Measurements from ENCODE around the gene TSPAN5.

GRCh38 chr4:98512918-98513317, 145.5 kb downstream of the TSPAN5 start:
- TF ChIP-seq CTCF (tag by site-specific recombination; IDR thresholded peaks at IDR 0.05) (no peak), REST (tag by site-specific recombination; IDR thresholded peaks at IDR 0.05) (no peak), ZBTB11 (tag by site-specific recombination; conservative IDR thresholded peaks at IDR 0.05; ENCODE audit: low read depth) (no peak), ZBTB7A (tag by site-specific recombination; IDR thresholded peaks at IDR 0.05; ENCODE audit: low read depth) (no peak), ZNF398 (tag by site-specific recombination; IDR thresholded peaks at IDR 0.05) (no peak)

All from HEK293 (cell line).